K562 (cell line): ENCODE measurements around the gene CCDC187. TPM values are rescaled to one million over a fixed set of nuclear protein-coding genes. Genes with fewer than 3 reads are reported as not detected.
A peak's percentile ranks its signal among the peaks of the same experiment; 100 is the strongest.

ENCODE experiments used
- ATAC-seq: fragments of 200-7000 bp; cut with Tn5 transposase; 3 replicates; pipeline ENCODE4 v1.9.1; 2020; ENCODE audit warnings: moderate library complexity
- BruUV-seq: library from RNA; stranded (reverse); fragments of 400-500 nt; replicated peaks from 2 replicates; lab custom pipeline; 2021; lab: Mats Ljungman, UMichigan
- CTCF ChIA-PET: fragments of 300-600 bp; formaldehyde crosslinking; extraction: SDS; loops from one replicate; lab custom pipeline; 2021; ENCODE audit warnings: low intra/inter-chr PET ratio; lab: Yijun Ruan, JAX
- POLR2A ChIA-PET: fragments of 300-600, 350-650 bp; sonication (Branson Sonifier 250); formaldehyde crosslinking; extraction: SDS; loops from one replicate; lab custom pipeline; 2021; ENCODE audit warnings: antibody characterized with exemption, inconsistent platforms; lab: Yijun Ruan, JAX
- DNase-seq, 4 experiments: peaks; one replicate each; pipeline versions ENCODE4 v3.0.0 to v3.0.0-alpha.2; 2011 to 2018; ENCODE audit warnings: low spot score in 3 of 4, mixed read lengths in 3 of 4; ENCODE audit errors: extremely low read depth in 1 of 4
- FAIRE-seq: peaks from 2 replicates; lab custom pipeline; 2011; peaks lifted over from hg19 to GRCh38; lab: Jason Lieb, UNC
- H2AFZ ChIP-seq: 2 replicates; pipeline ENCODE4 v1.6.0; 2011; ENCODE audit warnings: low read depth, low read length, control low read depth, inconsistent platforms
- H3K27ac ChIP-seq: fragments of 200-600 bp; 3 replicates; pipeline ENCODE4 v1.8.0; 2011; ENCODE audit warnings: low read depth, mild to moderate bottlenecking, control low read depth, inconsistent platforms, low read length, moderate library complexity, mixed read lengths; ENCODE audit errors: extremely low read depth
- H3K27me3 ChIP-seq, 2 experiments: fragments of 300-600 bp in 1 of 2; 2 replicates in 1 of 2; 3 replicates in 1 of 2; pipeline versions ENCODE4 v1.6.0 to v1.8.0; 2011; ENCODE audit warnings: inconsistent platforms in 2 of 2, low read length in 2 of 2, mild to moderate bottlenecking in 1 of 2, mixed read lengths in 1 of 2, moderate library complexity in 1 of 2; ENCODE audit not compliant: control insufficient read depth in 2 of 2, insufficient read depth in 2 of 2
- H3K36me3 ChIP-seq: fragments of 300-600 bp; 3 replicates; pipeline ENCODE4 v1.8.0; 2011; ENCODE audit warnings: mild to moderate bottlenecking, low read length, inconsistent platforms; ENCODE audit not compliant: control insufficient read depth, insufficient read depth
- H3K4me1 ChIP-seq, 2 experiments: fragments of 200-600 bp in 1 of 2; replicated peaks in 1 of 2; 2 replicates in 1 of 2; 3 replicates in 1 of 2; pipeline versions ENCODE4 v1.5.1 to v1.8.0; 2011; ENCODE audit warnings: inconsistent platforms in 2 of 2, low read length in 2 of 2, mild to moderate bottlenecking in 1 of 2, mixed read lengths in 1 of 2, moderate library complexity in 1 of 2; ENCODE audit not compliant: control insufficient read depth in 2 of 2, insufficient read depth in 2 of 2
- H3K4me2 ChIP-seq: 2 replicates; pipeline ENCODE4 v1.6.1; 2011; ENCODE audit warnings: low read length, control low read depth, inconsistent platforms, mixed read lengths; ENCODE audit not compliant: insufficient read depth
- H3K4me3 ChIP-seq: fragments of 200-600 bp; sonication (generic), shearing (Covaris generic); 2 replicates; pipeline ENCODE4 v1.5.1; 2016; ENCODE audit warnings: control low read depth, inconsistent platforms
- H3K79me2 ChIP-seq: fragments of 200-600 bp; 3 replicates; pipeline ENCODE4 v1.8.0; 2011; ENCODE audit warnings: low read length, inconsistent platforms; ENCODE audit not compliant: control insufficient read depth, insufficient read depth
- H3K9ac ChIP-seq, 2 experiments: 2 replicates each; pipeline versions ENCODE4 v1.6.0 to v1.6.1; 2011; ENCODE audit warnings: low read depth in 2 of 2, low read length in 2 of 2, control low read depth in 1 of 2, inconsistent platforms in 1 of 2, mild to moderate bottlenecking in 1 of 2, mixed read lengths in 1 of 2; ENCODE audit not compliant: insufficient read depth in 1 of 2
- H3K9me1 ChIP-seq: one replicate; pipeline ENCODE4 v1.6.0; 2011; ENCODE audit warnings: inconsistent platforms, mild to moderate bottlenecking, low read length, moderate library complexity; ENCODE audit not compliant: control insufficient read depth, insufficient read depth
- H3K9me3 ChIP-seq: replicated peaks from 2 replicates; pipeline ENCODE4 v1.5.1; 2011; ENCODE audit warnings: low read depth, low read length, inconsistent platforms; ENCODE audit not compliant: control insufficient read depth, insufficient read depth
- H4K20me1 ChIP-seq: replicated peaks from 2 replicates; pipeline ENCODE4 v1.6.1; 2011; ENCODE audit warnings: low read length, inconsistent platforms, mixed read lengths; ENCODE audit not compliant: control insufficient read depth, insufficient read depth
- BRF1 ChIP-seq: IDR thresholded peaks from 3 replicates; pipeline ENCODE4 v1.6.1; 2011; ENCODE audit warnings: borderline replicate concordance, mild to moderate bottlenecking; ENCODE audit not compliant: insufficient read length; ENCODE audit errors: extremely low read depth
- CBFB ChIP-seq: sonication (generic); formaldehyde crosslinking; IDR thresholded peaks from 2 replicates; pipeline ENCODE4 v1.4.0; 2020; ENCODE audit warnings: mild to moderate bottlenecking, missing genetic modification reagents
- HNRNPUL1 ChIP-seq: fragments of 200-400 bp; formaldehyde crosslinking; IDR thresholded peaks from 2 replicates; pipeline ENCODE4 v1.6.1; 2017; ENCODE audit warnings: low read length
- SRF ChIP-seq, 2 experiments: fragments of 250-450, 450-650 bp in 1 of 2; sonication (Bioruptor Pico) in 1 of 2; sonication (generic) in 1 of 2; formaldehyde crosslinking; IDR thresholded peaks; 2 replicates each; pipeline versions ENCODE4 v1.5.0 to v1.5.1; 2020 to 2022; ENCODE audit warnings: mild to moderate bottlenecking in 1 of 2, missing genetic modification reagents in 1 of 2
- SRSF1 ChIP-seq: fragments of 200-400 bp; formaldehyde crosslinking; IDR thresholded peaks from 2 replicates; pipeline ENCODE4 v1.6.1; 2017; ENCODE audit warnings: mild to moderate bottlenecking, low read depth, low read length, moderate library complexity
- SRSF7 ChIP-seq: fragments of 200-400 bp; formaldehyde crosslinking; optimal IDR thresholded peaks from 2 replicates; pipeline ENCODE3; 2017; ENCODE audit warnings: mild to moderate bottlenecking, low read depth, low read length
- ZKSCAN8 ChIP-seq: fragments of 200-800 bp; sonication (Bioruptor generic); IDR thresholded peaks from 2 replicates; pipeline ENCODE4 v1.6.1; 2016; ENCODE audit warnings: missing genetic modification characterization, missing compliant biosample characterization
- ZNF518B ChIP-seq: fragments of 250-450 bp; sonication (Bioruptor Pico); IDR thresholded peaks from 2 replicates; pipeline ENCODE4 v1.5.0; 2021; ENCODE audit warnings: mild to moderate bottlenecking, moderate library complexity
- WGBS: fragments of 100-300 bp; shearing (Covaris generic); methylation state at CpG from one replicate; pipeline ENCODE4 v1.1.6; 2016; ENCODE audit warnings: low coverage, mixed read lengths; ENCODE audit not compliant: insufficient coverage; ENCODE audit errors: missing lambda C conversion rate; 5-methylcytosine and 5-hydroxymethylcytosine counted together
- in situ Hi-C: fragments of 300-500 bp; cut with MboI; formaldehyde crosslinking; loops from 4 replicates; pipeline ENCODE4 v1.15.0; 2018; ENCODE audit warnings: inconsistent platforms, mixed read lengths
- intact Hi-C: fragments of 100-400 bp; cut with micrococcal nuclease; formaldehyde crosslinking; loops from 2 replicates; pipeline ENCODE4 v1.14.2; 2022
- polyA plus RNA-seq, 8 experiments: library from polyadenylated mRNA; depleted of rRNA in 4 of 8; stranded (reverse) in 5 of 8; unstranded in 3 of 8; fragments of >200 nt; fragmentation: Nextera tagmentation in 2 of 8; fragmentation: Illumina TruSeq in 1 of 8; extraction: Ambion mirVana in 2 of 8; extraction: Trizol in 1 of 8; gene quantifications; 2 replicates each; pipeline versions ENCODE4 v1.2.1 to v1.2.3, GENCODE V29; 2011 to 2014; ENCODE audit warnings: inconsistent platforms in 1 of 8, missing spikeins in 1 of 8
- total RNA-seq, 7 experiments: library from RNA; depleted of rRNA in 6 of 7; stranded (reverse); fragments of >200 nt in 6 of 7; fragmentation: Illumina TruSeq in 2 of 7; extraction: Trizol in 2 of 7; gene quantifications; 2 replicates each; pipeline versions ENCODE4 v1.2.1 to v1.2.3, GENCODE V29; 2011 to 2021; ENCODE audit warnings: low replicate concordance in 1 of 7
- TF ChIP-seq, protein P1 (sequence below): sonication (generic); formaldehyde crosslinking; IDR thresholded peaks from 2 replicates; pipeline ENCODE4 v1.8.1; 2023; ENCODE audit warnings: mild to moderate bottlenecking, missing genetic modification reagents

Gene CCDC187
- total and polyA plus RNA-seq, 9 of the 15 experiments (the other 6 are each of a cell fraction or from before 2014, with no cell fraction given): not detected

DNA sequence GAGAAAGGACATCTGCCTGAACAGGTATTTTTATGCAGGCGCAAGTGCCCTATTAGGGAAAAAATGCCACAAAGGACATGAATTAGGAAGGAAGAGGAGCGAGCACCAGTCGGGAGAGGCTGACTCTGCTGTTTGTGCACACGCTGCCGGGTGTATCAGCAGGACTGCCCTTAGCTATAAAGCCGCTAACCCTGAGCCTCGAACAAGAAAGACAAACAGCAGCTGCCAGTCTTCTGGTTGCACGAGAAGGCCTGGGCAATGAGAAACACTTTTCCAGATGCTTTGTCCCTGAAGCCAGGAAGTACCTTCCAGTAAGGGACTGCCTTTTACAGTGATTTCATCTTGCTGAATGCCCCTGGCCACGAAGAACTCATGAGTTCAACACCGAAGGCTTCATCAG is 70.9 kb downstream of the CCDC187 start:
- Histone ChIP-seq H3K27me3 (no peaks in the 10 kb centered on the region), H3K4me2 (no peak overlapping the region), H3K4me1 (peaks cover 33 to 69% of the 10 kb centered on the region in 2 experiments), H3K9me1 (peaks cover 13% of the 10 kb centered on the region), H3K9me3 (no peaks in the 10 kb centered on the region), H3K4me3 (no peak overlapping the region), H2AFZ (no peak overlapping the region), H3K9ac (no peak overlapping the region), H3K79me2 (peaks cover 69% of the 10 kb centered on the region), H4K20me1 (peaks cover 27% of the 10 kb centered on the region), H3K36me3 (peaks cover 61% of the 10 kb centered on the region), H3K27ac (no peak overlapping the region)
- ATAC-seq: no peak
- POLR2A ChIA-PET: interaction anchor here (0.6 to 0.8 kb wide), 3 partner anchors 15 to 624 kb away, joined by 3 to 4 read pairs (median 3); no protein-coding TSS in a partner anchor
- intact Hi-C loops (no loop called here), in situ Hi-C loops (no loop called here)
- TF ChIP-seq HNRNPUL1 (no peak), ZNF518B (no peak), BRF1 (no peak), CBFB (CRISPR knock-in tag) (no peak), SRSF1 (no peak), ZKSCAN8 (CRISPR knock-in tag) (no peak), SRF (CRISPR knock-in tag; IDR thresholded peaks at IDR 0.05) (no peak), SRSF7 (no peak)
- TF ChIP-seq, protein P1, sequence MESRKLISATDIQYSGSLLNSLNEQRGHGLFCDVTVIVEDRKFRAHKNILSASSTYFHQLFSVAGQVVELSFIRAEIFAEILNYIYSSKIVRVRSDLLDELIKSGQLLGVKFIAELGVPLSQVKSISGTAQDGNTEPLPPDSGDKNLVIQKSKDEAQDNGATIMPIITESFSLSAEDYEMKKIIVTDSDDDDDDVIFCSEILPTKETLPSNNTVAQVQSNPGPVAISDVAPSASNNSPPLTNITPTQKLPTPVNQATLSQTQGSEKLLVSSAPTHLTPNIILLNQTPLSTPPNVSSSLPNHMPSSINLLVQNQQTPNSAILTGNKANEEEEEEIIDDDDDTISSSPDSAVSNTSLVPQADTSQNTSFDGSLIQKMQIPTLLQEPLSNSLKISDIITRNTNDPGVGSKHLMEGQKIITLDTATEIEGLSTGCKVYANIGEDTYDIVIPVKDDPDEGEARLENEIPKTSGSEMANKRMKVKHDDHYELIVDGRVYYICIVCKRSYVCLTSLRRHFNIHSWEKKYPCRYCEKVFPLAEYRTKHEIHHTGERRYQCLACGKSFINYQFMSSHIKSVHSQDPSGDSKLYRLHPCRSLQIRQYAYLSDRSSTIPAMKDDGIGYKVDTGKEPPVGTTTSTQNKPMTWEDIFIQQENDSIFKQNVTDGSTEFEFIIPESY (CRISPR knock-in tag): 0 out of 2 replicates have a peak, but pooled peaks have one; percentile 29
- CTCF ChIA-PET: no interaction called here
- 81% methylated on average over 10 of the region's 10 CpGs for WGBS
- no TSS peak for BruUV-seq
- no peak for DNase-seq
- no peak for FAIRE-seq
